Fibroblast of gingiva (primary cell): ENCODE results near the gene SPTSSA.
A peak's percentile ranks its signal among the peaks of the same experiment; 100 is the strongest.
"Not testable (repeated sequence)": the region's sequence is repeated elsewhere in the genome, so short reads cannot be mapped to it uniquely, and the experiment has no call there.

Experiments used
- DNase-seq: peaks from one replicate; pipeline ENCODE4 v3.0.0-alpha.2; 2011; ENCODE audit warnings: low read depth

SPTSSA gene

DNA sequence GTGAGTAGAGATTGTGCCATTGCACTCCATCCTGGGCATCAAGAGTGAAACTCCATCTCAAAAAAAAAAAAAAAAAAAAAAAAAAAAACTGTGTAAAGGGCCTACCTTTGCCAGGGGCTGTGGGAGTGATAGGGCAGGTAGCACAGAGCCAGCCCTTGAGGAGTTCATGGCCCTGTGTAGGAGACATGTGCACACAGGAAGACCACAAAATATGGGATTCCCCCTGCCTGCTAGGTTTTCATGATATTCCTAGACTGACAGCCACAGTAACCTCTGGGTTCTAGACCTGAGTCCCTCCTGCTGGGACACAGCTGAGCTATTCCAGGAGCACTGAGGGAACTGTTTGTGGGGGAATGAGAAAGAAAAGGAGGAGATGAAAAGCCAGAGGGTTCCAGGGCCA is 8.3 kb upstream of the SPTSSA start:
- DNase-seq = no peak

- DNase-seq = no peak
Observed at GRCh38 chr14:34466691-34467090, 4.7 kb upstream of the SPTSSA start.

GRCh38 chr14:34465069-34465859 is 3.2 kb upstream of the SPTSSA start:
- DNase-seq = no peak

- DNase-seq = no peak
Observed at GRCh38 chr14:34463598-34463961, 1.5 kb upstream of the SPTSSA start.

DNA sequence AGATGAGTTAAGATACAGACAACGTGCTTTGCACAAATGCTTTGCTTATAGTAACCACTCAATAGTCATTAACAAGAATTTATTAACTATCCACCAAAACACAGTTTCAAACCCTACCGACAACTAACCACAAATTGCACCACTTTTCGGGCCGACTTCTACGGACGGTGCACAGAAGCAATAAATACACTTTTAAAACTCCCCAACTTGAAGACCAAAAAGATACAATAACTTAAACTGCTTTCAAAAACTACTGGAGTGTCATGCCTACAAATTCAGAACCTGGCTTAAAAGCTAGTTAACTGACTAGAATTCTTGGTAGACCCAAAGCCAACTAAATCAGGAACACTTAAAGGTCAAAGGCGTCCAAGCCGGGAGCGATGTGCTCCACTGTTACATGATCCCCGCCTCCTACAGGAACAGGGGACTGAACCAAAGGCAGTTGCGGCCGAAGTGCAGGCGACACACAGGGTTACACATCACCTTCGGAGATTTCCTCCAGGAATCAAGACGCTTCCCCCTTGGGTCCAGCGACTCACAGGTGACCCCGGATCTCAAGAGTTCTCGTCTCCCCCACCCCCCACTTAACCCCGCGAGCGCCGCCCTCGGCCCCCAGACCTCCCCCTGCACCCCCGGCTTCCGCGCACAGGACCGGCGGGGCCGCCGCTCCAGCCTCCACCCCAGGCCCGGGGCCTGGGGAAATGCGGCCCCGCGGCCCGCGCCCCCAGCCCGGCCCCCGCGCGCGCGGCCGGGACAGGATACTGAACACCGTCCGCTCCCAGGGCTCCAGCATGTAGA is 507 bp downstream of the SPTSSA start:
- DNase-seq = peak; percentile 36

- DNase-seq = no peak
Observed at GRCh38 chr14:34460841-34461240, 1.2 kb downstream of the SPTSSA start.

DNA sequence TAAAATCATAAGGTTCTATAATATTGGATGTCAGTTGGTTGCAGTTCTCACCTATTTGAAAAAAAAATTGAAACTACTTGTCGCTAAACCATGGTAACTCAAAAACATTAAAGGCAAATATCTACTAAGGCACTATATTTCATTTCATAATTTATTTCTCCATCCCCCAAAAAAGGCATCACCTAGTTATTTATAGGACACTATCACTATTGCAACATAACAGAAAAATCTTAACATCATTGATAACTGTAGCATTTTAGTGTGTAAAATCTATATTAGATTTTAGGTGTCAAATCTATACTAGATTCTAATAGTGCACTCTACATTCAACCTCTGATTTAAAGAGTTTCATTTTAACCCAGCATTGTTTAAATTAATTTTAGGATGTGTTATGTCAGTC is 1.7 kb downstream of the SPTSSA start:
- no peak for DNase-seq

- DNase-seq = no peak
Observed at GRCh38 chr14:34457186-34457585, 4.9 kb downstream of the SPTSSA start.

DNA sequence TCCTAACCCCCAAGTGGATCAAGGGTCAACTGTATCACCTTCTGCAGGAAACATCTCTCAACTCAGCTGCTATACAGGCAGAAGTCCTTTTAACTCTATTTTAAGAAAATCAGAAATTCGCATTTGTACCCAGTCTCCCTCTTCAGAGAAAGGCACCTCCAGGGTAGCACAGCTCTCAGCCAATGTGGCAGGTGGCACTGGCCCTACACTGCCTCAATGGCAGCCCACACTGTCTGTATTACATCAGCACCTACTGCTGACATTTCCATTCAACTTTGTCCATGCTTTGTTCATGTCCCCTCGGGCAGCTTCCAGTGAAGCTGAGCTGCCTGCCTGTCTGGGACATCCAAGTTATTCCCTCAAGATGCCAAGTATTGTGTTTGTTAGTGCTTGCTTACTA is 8.8 kb downstream of the SPTSSA start:
- no peak for DNase-seq

DNA sequence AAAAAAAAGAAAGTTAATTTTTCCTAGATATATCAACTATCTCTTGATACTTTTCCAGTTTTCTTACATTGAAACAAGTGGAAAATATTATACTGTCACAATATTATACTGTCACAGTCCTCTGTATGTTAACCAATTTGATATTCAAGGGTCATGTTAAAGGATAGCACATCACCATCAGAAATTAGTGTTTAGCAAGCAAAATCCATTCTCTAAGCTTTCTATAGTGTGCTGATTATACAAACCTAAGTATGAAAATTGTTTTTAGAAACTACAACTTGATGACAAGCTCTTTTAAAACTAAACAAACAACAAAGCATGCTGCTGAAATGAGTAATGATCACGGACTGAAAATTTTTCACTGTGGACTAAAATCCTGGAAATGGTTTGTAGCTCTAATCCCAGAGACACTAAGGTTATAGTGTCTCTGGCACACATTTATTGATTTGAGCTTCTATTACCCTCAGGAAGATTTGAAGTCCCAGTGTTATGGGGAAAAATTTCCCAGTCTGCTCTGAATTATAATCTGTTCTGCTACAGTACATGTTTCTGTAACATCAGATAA is 9.7 kb downstream of the SPTSSA start:
- DNase-seq = no peak

DNA sequence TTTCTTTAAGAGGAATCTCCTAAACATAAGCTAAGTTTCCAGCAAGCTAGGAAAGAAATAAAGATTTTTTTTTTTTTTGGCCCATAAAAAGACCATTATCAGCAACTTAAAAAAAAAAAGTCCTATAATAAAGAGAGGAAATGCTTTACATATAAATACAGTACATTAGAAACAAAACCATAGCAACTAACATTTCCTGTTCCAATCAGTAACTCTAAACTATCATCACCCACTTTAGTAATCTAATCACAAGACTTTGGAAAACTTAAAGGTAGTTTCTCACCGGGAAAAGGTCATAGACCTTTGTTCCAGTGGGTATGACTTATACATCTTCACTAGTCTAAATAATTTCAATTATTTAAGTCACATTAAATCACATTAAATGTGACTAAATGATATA is 11.1 kb downstream of the SPTSSA start:
- DNase-seq = no peak

- no peak for DNase-seq
Observed at GRCh38 chr14:34450542-34450915, 11.5 kb downstream of the SPTSSA start.

DNA sequence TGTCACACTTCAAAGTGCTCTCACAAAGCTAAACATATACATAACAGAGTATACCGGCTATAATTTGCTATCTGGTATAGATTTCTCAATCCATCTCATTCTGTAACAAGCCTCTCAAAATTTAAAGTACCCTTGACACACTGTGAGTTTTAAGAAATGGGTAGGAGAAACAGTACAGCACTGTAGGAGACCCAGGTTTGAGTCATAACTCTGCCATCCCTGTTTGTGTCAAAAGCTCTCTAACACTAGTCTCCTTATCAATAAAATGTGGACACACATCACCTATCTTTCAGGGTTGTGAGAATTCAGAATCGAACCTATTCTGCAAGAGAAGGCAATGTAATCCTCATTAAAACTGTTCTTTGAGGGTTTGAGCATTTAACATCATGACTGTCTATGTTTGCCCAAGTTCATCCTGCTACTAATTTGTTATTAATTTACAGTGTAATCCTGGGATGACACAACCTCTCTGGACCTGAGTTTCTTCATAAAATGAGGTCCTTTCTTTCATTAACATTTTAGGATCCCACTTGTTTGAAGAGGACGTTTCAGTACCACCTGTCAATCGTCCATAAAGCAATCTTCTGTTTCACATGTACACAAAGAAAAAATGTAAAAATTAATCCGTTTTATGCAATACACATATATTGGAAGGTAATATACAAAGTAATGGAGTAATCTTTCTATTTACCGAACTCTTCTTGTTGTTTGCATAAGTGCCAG is 12.1 kb downstream of the SPTSSA start:
- no peak for DNase-seq

DNA sequence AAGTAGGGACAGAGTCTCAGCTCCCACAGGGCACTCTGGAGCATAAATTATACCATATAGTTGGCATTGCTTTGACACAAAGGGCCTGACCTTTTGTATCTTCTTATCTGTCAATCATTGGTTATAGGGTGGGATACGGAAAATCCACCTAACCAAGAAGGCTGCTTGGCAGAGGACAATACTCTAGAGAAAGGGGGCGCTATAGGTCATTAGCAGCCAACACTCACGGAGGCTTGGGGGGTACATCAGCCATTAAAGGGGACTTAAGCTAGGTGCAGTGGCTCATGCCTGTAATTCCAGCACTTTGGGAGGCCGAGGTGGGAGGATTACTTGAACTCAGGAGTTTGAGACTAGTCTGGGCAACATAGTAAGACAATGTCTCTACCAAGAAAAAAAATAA is 22.9 kb downstream of the SPTSSA start:
- no peak for DNase-seq

GRCh38 chr14:34438438-34438837 is 23.6 kb downstream of the SPTSSA start:
- DNase-seq = no peak

GRCh38 chr14:34437729-34438080 is 24.3 kb downstream of the SPTSSA start:
- DNase-seq = no peak

DNA sequence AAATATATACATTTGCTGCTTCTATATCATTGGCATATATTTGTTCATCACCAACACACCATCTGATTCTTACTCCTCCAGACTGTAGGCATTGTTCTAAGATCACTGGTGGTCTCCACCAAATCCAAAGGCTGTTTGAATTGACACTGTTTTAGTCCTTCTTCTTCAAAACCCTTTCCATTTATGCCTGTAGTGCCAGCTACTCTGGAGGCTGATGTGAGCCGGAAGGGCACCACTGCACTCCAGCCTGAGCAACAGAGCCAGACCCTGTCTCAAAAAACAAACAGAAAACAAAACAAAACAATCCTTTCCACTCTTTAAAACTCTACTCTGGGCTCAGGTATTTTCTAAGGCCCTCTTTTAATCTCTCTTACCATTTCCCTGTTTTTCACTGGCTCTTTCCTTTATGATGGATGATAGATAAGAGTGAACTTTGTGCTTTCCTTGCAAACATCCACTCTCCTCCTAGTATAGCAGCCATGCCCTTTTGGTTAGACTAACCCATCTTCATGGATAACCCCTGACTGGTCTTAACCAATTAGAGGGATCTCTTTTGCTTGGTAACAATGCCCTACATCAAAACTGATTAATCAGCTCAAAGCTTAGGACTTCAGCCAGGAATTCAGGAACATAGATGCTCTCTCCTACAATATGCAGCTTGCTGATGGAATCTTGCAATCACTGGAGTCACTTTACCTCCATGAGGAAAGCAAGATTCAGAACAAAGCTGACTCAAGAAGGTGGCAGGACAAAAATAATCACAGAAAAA is 24.9 kb downstream of the SPTSSA start:
- DNase-seq = peak; percentile 37

- peak; percentile 45 for DNase-seq
Observed at GRCh38 chr14:34436118-34436905, 25.7 kb downstream of the SPTSSA start.

- DNase-seq = no peak
Observed at GRCh38 chr14:34433957-34434356, 28.1 kb downstream of the SPTSSA start.

DNA sequence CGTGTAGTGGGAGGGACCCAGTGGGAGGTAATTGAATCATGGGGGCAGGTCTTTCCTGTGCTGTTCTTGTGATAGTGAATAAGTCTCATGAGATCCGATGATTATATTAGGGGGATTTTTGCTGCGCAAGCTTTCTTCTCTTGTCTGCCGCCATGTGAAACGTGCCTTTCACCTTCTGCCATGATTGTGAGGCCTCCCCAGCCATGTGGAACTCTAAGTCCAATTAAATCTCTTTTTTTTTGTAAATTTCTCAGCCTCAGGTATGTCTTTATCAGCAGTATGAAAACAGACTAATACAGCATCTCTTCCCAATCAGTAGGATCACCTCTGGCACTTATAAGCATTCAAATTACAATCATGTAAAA is 34.0 kb downstream of the SPTSSA start:
- not testable (repeated sequence) for DNase-seq
